ENCODE measurements around the gene MALSU1.

Gene MALSU1

GRCh38 chr7:23335621-23336020 lies 36.5 kb downstream of the MALSU1 start:
- DNase-seq = no peak

GRCh38 chr7:23336086-23336485 lies 36.9 kb downstream of the MALSU1 start:
- no peak for DNase-seq

GRCh38 chr7:23336799-23337283 lies 37.7 kb downstream of the MALSU1 start:
- no peak for DNase-seq

GRCh38 chr7:23337374-23337773 lies 38.2 kb downstream of the MALSU1 start:
- no peak for DNase-seq

GRCh38 chr7:23338439-23338838 lies 39.3 kb downstream of the MALSU1 start:
- no peak for DNase-seq

- no peak for DNase-seq
These were observed 39.7 kb downstream of the MALSU1 start for GRCh38 chr7:23338863-23339262.

GRCh38 chr7:23341846-23342598 lies 42.9 kb downstream of the MALSU1 start:
- DNase-seq = no peak

GRCh38 chr7:23343102-23343501 lies 44.0 kb downstream of the MALSU1 start:
- DNase-seq = no peak

GRCh38 chr7:23343806-23344475 lies 44.8 kb downstream of the MALSU1 start:
- DNase-seq = no peak

- DNase-seq = no peak
These were observed 46.5 kb downstream of the MALSU1 start for GRCh38 chr7:23345601-23346000.

GRCh38 chr7:23346316-23346715 lies 47.2 kb downstream of the MALSU1 start:
- DNase-seq = no peak

GRCh38 chr7:23347033-23347681 lies 48.0 kb downstream of the MALSU1 start:
- no peak for DNase-seq

- peak; percentile 88 for DNase-seq
These were observed 48.6 kb downstream of the MALSU1 start for GRCh38 chr7:23347682-23348180.

GRCh38 chr7:23349484-23350157 lies 50.5 kb downstream of the MALSU1 start:
- DNase-seq = peak; percentile 91

- DNase-seq = no peak
These were observed 51.3 kb downstream of the MALSU1 start for GRCh38 chr7:23350466-23350865.

GRCh38 chr7:23353172-23353571 lies 54.0 kb downstream of the MALSU1 start:
- no peak for DNase-seq

GRCh38 chr7:23356168-23356567 lies 57.0 kb downstream of the MALSU1 start:
- DNase-seq = no peak

GRCh38 chr7:23356726-23357125 lies 57.6 kb downstream of the MALSU1 start:
- peak; percentile 48 for DNase-seq

GRCh38 chr7:23357190-23358093 lies 58.3 kb downstream of the MALSU1 start:
- DNase-seq = peak; percentile 46

- no peak for DNase-seq
These were observed 59.1 kb downstream of the MALSU1 start for GRCh38 chr7:23358152-23358674.

Measured in fibroblast of skin of back (primary cell).